Activated B cell treated with CpG ODN at 0.5 μM for 24 hours (primary cell): ENCODE measurements around the gene DIS3L2. TPM values are rescaled to one million over a fixed set of nuclear protein-coding genes. Genes with fewer than 3 reads are reported as not detected.

Experiments
- ATAC-seq: fragments of 200-7000 bp; cut with Tn5 transposase; one replicate; pipeline ENCODE4 v1.10.0; 2021; ENCODE audit warnings: low read depth, mild to moderate bottlenecking, moderate library complexity
- CTCF ChIA-PET: fragments of 350-600 bp; sonication (Branson Sonifier 250); formaldehyde crosslinking; loops from one replicate; lab custom pipeline; 2021; ENCODE audit warnings: antibody characterized with exemption; lab: Charles Lee
- POLR2A ChIA-PET: fragments of 350-600 bp; sonication (Branson Sonifier 250); formaldehyde crosslinking; loops from one replicate; lab custom pipeline; 2021; ENCODE audit warnings: antibody characterized with exemption; lab: Charles Lee
- DNase-seq: peaks from one replicate; pipeline ENCODE4 v3.0.0; 2022
- H3K27ac Mint-ChIP-seq: one replicate; pipeline ENCODE4 v1.8.0; 2020; ENCODE audit warnings: mixed read lengths
- H3K27me3 Mint-ChIP-seq: one replicate; pipeline ENCODE4 v1.8.0; 2021; ENCODE audit warnings: mixed read lengths
- H3K36me3 Mint-ChIP-seq: one replicate; pipeline ENCODE4 v1.8.0; 2021; ENCODE audit warnings: low read depth, mixed read lengths
- H3K4me1 Mint-ChIP-seq: one replicate; pipeline ENCODE4 v1.8.0; 2021; ENCODE audit warnings: mixed read lengths
- H3K4me3 Mint-ChIP-seq: one replicate; pipeline ENCODE4 v1.8.0; 2020; ENCODE audit warnings: mild to moderate bottlenecking, mixed read lengths
- H3K9me3 Mint-ChIP-seq: one replicate; pipeline ENCODE4 v1.8.0; 2020; ENCODE audit warnings: mixed read lengths
- intact Hi-C: fragments of 100-400 bp; cut with micrococcal nuclease; formaldehyde crosslinking; loops from one replicate; pipeline ENCODE4 v1.15.1; 2024
- total RNA-seq: library from RNA; stranded (reverse); gene quantifications from 2 replicates; pipeline ENCODE4 v1.2.3, GENCODE V29; 2022
- TF ChIP-seq, protein P1 (sequence below): fragments of 200-600 bp; IDR thresholded peaks from one replicate; pipeline ENCODE4 v1.8.0; 2022; ENCODE audit warnings: antibody characterized with exemption, mild to moderate bottlenecking

The DIS3L2 gene
- total RNA-seq, 1 donor from 2014 or later: 65.9 TPM

DNA sequence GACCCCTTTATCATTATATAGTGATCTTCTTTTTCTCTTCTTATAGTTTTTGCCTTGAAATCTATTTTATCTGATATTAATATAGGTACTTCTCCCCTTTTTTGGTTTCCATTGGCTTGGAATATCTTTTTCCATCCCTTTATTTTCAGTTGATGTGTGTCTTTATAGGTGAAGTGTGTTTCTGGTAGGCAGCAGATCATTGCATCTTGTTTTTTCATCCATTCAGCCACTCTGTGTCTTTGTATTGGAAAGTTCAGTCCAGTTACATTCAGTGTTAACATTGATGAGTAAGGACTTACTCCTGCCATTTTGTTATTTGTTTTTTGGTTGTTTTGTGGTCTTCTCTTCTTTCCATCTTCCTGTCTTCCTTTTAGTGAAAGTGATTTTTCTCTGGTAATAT, 133.4 kb downstream of the DIS3L2 start:
- ATAC-seq (no peak), DNase-seq (no peak)
- H3K27me3 Mint-ChIP-seq: no peaks in the 10 kb centered on the region
- H3K4me3 Mint-ChIP-seq: no peak overlapping the region
- intact Hi-C loops: no loop called here
- no peaks in the 10 kb centered on the region for H3K4me1 Mint-ChIP-seq
- peaks cover 34% of the 10 kb centered on the region for H3K9me3 Mint-ChIP-seq
- POLR2A ChIA-PET: no interaction called here
- H3K36me3 Mint-ChIP-seq: peaks cover 86% of the 10 kb centered on the region
- no peak overlapping the region for H3K27ac Mint-ChIP-seq
- CTCF ChIA-PET: no interaction called here
- TF ChIP-seq, protein P1, sequence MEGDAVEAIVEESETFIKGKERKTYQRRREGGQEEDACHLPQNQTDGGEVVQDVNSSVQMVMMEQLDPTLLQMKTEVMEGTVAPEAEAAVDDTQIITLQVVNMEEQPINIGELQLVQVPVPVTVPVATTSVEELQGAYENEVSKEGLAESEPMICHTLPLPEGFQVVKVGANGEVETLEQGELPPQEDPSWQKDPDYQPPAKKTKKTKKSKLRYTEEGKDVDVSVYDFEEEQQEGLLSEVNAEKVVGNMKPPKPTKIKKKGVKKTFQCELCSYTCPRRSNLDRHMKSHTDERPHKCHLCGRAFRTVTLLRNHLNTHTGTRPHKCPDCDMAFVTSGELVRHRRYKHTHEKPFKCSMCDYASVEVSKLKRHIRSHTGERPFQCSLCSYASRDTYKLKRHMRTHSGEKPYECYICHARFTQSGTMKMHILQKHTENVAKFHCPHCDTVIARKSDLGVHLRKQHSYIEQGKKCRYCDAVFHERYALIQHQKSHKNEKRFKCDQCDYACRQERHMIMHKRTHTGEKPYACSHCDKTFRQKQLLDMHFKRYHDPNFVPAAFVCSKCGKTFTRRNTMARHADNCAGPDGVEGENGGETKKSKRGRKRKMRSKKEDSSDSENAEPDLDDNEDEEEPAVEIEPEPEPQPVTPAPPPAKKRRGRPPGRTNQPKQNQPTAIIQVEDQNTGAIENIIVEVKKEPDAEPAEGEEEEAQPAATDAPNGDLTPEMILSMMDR: no peak

- DNase-seq (no peak), ATAC-seq (no peak)
- Mint-ChIP-seq H3K9me3 (peaks cover 34% of the 10 kb centered on the region), H3K27me3 (no peaks in the 10 kb centered on the region), H3K4me1 (peaks cover 7% of the 10 kb centered on the region), H3K4me3 (no peak overlapping the region), H3K27ac (no peak overlapping the region), H3K36me3 (peaks cover 68% of the 10 kb centered on the region)
- POLR2A ChIA-PET: no interaction called here
- TF ChIP-seq, protein P1: no peak
- CTCF ChIA-PET: no interaction called here
- intact Hi-C loops: no loop called here
Observed at GRCh38 chr2:232097260-232097659, 135.7 kb downstream of the DIS3L2 start.

DNA sequence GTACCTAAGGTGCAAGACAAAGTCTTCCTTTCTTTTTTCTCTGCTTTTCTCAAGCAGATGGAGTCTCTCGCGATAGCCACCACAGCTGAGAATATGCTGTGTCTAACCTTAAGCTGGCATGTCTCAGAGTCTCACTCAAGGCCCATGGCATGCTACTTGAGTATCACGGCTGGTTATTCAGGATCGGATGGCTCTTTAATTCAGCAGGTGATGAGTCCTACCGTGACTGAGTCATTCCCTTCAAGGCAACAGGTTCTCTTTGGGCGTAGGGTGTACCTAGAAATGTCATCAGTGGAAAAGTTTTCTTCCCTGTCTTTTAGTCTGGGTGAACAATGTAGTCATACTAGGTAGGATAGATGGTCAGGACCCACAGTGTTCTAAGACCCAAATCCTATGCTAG, 136.2 kb downstream of the DIS3L2 start:
- intact Hi-C loops: no loop called here
- Mint-ChIP-seq H3K4me1 (peaks cover 11% of the 10 kb centered on the region), H3K9me3 (peaks cover 34% of the 10 kb centered on the region), H3K36me3 (peaks cover 65% of the 10 kb centered on the region), H3K4me3 (no peak overlapping the region), H3K27me3 (no peaks in the 10 kb centered on the region), H3K27ac (no peak overlapping the region)
- POLR2A ChIA-PET: interaction anchor here (0.6 kb wide), 1 partner anchor 265 kb away, joined by 3 read pairs; no protein-coding TSS in a partner anchor
- ATAC-seq: no peak
- TF ChIP-seq, protein P1: no peak
- CTCF ChIA-PET: no interaction called here
- no peak for DNase-seq

GRCh38 chr2:232102380-232102779, 140.9 kb downstream of the DIS3L2 start:
- intact Hi-C loops: no loop called here
- ATAC-seq: no peak
- H3K36me3 Mint-ChIP-seq: peaks cover 27% of the 10 kb centered on the region
- ChIA-PET POLR2A (no interaction called here), CTCF (no interaction called here)
- peaks cover 2% of the 10 kb centered on the region for H3K9me3 Mint-ChIP-seq
- H3K27ac Mint-ChIP-seq: no peak overlapping the region
- H3K27me3 Mint-ChIP-seq: no peaks in the 10 kb centered on the region
- H3K4me3 Mint-ChIP-seq: no peak overlapping the region
- H3K4me1 Mint-ChIP-seq: peaks cover 11% of the 10 kb centered on the region
- TF ChIP-seq, protein P1: no peak
- no peak for DNase-seq

DNA sequence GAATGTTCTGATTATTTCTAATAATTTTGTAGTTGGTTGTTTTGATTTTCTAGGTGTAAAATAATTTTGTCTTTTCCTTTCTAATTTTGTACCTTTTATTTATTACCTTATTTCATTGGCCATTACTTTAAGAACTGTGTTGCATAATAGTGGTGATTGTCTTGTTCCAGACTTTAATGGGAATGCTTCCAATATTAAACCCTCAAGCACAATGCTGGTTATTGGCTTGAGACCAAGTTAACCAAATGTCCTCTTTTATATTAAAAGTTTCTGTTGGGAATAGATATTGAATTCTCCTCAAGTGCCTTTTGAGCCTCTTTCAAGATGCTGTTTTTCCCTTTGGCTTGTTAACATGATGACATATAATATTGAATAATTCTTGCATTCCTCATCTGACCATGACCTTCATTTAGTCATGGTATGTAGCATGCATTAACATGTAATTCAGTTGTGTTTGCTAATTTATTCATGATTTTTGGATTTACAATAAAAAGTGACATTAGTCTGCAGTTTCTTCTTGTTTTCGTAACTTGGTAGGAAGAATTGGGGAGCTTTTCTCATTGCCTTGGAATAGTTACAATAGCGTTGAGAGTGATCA, 141.7 kb downstream of the DIS3L2 start:
- no peak for DNase-seq
- ChIA-PET POLR2A (no interaction called here), CTCF (no interaction called here)
- intact Hi-C loops: no loop called here
- ATAC-seq: no peak
- no peaks in the 10 kb centered on the region for H3K27me3 Mint-ChIP-seq
- no peaks in the 10 kb centered on the region for H3K9me3 Mint-ChIP-seq
- peaks cover 19% of the 10 kb centered on the region for H3K36me3 Mint-ChIP-seq
- no peak overlapping the region for H3K4me3 Mint-ChIP-seq
- TF ChIP-seq, protein P1: no peak
- H3K27ac Mint-ChIP-seq: no peak overlapping the region
- peaks cover 11% of the 10 kb centered on the region for H3K4me1 Mint-ChIP-seq
